NB4 (cell line): ENCODE data around the gene FMN1.

Source experiments
- CTCF ChIP-seq: IDR thresholded peaks from one replicate; pipeline ENCODE4 v1.5.1; 2012; ENCODE audit warnings: low read depth, low read length
- MAX ChIP-seq: IDR thresholded peaks from 2 replicates; pipeline ENCODE4 v1.6.1; 2011; ENCODE audit warnings: low read depth, low read length
- POLR2A ChIP-seq: IDR thresholded peaks from 2 replicates; pipeline ENCODE4 v1.6.1; 2011; ENCODE audit warnings: mild to moderate bottlenecking; ENCODE audit not compliant: insufficient read length; ENCODE audit errors: extremely low read depth

GRCh38 chr15:32998979-32999672 lies 195.4 kb downstream of the FMN1 start:
- TF ChIP-seq CTCF (no peak), MAX (no peak), POLR2A (no peak)
